GM12864 (cell line): Measurements from ENCODE around the gene TUBGCP3.

Experiments used
- DNase-seq: peaks from one replicate; pipeline ENCODE4 v3.0.0-alpha.2; 2011; ENCODE audit warnings: low read depth
- H3K4me3 ChIP-seq: 2 replicates; pipeline ENCODE4 v1.5.1; 2011; ENCODE audit warnings: mild to moderate bottlenecking, low read depth, low read length, control low read depth
- TF ChIP-seq, protein P1 (sequence below): IDR thresholded peaks from 2 replicates; pipeline ENCODE4 v1.5.1; 2011; ENCODE audit warnings: low read depth, mild to moderate bottlenecking, moderate library complexity, low read length, control low read depth, inconsistent platforms; ENCODE audit errors: missing control alignments

Gene TUBGCP3

DNA sequence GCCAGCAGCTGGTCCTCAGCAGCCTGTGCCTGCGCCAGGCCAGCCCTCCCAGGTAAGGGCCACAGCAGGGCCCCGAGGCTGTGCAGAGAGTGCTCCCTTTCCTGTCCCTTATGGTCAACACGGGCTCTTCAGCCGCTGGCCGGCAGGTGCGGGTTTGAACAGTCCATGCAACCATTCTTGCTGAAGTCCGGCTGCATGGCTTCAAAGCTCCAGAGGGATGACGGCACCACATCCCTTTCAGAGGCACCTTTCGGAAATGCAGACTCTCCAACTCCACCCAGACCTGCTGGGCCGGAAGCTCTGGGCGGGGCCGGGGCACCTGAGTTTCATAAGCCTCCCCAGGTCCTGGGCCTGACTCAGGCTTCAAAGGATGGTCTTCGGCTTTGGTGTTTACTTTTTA is 130.5 kb downstream of the TUBGCP3 start:
- TF ChIP-seq, protein P1, sequence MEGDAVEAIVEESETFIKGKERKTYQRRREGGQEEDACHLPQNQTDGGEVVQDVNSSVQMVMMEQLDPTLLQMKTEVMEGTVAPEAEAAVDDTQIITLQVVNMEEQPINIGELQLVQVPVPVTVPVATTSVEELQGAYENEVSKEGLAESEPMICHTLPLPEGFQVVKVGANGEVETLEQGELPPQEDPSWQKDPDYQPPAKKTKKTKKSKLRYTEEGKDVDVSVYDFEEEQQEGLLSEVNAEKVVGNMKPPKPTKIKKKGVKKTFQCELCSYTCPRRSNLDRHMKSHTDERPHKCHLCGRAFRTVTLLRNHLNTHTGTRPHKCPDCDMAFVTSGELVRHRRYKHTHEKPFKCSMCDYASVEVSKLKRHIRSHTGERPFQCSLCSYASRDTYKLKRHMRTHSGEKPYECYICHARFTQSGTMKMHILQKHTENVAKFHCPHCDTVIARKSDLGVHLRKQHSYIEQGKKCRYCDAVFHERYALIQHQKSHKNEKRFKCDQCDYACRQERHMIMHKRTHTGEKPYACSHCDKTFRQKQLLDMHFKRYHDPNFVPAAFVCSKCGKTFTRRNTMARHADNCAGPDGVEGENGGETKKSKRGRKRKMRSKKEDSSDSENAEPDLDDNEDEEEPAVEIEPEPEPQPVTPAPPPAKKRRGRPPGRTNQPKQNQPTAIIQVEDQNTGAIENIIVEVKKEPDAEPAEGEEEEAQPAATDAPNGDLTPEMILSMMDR, result no peak
- H3K4me3 ChIP-seq, result no peak overlapping the region
- DNase-seq, result no peak

DNA sequence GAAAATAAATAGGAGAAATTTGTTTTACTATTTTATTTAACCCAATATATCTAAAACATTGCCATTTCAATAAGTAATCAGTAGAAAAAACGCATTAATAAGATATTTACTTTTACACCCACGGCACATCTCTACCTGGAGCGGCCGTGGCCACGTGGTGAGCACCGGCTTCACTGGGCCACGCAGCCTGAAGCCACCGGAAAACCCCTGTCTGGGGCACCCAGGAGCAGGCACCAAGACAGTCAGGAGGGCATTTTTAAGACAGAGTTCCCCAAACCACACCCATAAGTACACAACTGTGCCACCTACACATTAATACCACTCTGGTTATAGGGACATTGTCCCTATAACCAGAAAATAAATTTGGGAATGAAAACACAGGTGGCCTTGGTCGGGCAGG is 130.9 kb downstream of the TUBGCP3 start:
- TF ChIP-seq, protein P1, result no peak
- no peak for DNase-seq
- no peak overlapping the region for H3K4me3 ChIP-seq

DNA sequence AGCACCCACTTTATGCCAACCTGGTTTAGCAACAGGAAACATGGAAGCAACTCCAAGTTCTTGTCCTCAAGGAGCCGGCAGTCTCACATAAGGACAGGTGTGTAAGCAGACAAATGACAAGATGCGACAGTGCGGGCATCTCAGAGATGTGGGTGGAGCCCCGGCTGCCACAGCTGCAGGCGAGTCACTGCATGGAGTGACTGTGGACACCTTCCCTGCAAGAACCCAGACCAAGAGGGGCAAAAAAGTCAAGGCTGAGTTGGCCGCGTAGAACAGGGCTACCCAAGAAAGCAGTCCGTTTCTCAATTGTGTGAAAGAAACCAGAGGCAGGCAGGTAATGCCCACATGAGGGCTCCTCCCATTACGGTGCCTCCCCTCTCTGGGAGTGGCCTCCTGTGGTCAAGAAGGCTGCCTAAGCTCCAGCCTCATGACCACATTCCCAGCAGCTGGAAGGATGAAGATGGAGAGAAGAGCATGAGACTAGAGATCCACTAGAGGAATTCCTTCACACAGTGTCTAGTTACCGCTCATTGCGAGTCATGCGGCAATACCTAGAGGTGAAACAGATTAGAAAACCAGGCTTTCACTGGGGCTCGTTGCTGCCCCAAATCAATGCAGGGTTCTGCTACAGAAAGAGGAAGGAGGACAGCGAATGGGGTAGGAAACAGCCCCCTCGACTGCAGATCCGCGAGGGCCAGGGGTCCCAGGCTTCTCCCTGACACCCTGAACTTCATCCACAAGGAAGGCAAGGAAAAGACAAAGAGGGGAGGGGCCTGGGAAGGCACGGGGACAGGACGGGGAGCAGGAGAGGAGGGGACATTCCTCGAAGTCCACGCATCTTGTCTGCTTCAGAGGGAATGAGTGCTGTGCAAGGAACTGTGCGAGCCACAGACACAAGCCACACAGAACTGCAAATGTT is 131.6 kb downstream of the TUBGCP3 start:
- DNase-seq, result no peak
- TF ChIP-seq, protein P1, result no peak

DNA sequence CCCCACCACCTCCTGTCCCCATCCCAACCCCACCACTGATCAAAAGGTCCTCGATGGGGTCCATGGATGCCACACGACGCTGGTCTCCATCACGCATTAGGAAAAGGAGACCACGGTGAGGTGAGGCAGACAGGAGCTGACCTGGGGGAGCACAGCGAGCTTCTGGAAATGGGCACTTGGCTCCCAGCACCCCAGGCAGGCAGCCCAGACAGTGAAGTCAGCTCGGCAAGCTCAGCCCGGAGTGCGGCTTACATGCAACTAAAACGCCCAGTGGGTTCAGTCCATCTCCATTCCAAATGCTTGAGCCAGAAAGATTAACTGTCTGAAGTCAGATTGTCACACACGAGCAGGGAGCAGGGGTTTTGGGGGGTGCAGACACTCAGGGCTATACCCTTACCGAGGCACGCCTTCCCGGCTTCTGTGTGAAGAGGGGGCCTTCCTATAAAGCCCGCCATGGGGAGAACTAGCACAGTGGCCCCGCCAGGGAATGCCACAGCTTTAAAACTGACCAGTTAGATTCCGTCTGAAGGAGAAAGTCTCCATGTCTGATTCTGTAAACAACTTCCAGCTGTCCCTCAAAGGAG is 132.4 kb downstream of the TUBGCP3 start:
- no peak for DNase-seq
- no peak overlapping the region for H3K4me3 ChIP-seq
- TF ChIP-seq, protein P1, result no peak

More for the DNA sequence above, 131.6 kb downstream of the TUBGCP3 start:
- H3K4me3 ChIP-seq, result no peak overlapping the region

DNA sequence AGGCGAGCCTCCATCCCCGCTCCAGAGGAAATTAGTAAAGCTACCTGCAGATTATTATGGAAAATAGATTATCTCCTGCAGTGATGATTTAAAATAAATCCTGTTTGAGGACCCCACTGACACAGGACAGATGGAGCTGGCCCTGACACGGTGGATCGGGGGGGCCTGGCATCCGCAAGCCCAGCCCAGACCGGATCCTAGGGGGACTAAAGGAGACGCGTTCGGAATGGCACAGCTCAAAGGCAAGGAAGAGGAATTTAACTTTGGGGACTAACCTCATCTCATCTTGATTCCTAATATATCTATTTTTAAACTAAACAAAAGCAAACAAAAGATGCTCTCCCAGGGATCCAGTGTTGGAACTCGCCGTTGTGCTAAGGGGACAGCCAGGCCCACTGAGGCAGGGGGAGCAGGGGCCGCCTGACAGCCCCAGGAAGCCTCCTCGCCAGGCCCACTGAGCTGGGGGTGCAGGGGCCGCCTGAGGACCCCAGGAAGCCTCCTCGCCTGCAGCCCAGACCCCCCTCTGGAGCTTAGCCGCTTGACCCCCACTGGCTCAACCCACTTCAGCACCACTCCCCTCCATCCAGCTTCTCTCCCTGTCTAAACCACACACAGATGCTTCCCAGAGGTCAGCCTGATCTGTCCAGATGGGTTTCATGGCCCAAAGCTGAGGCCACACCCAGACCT is 133.2 kb downstream of the TUBGCP3 start:
- DNase-seq, result no peak
- H3K4me3 ChIP-seq, result no peak overlapping the region
- TF ChIP-seq, protein P1, result no peak

DNA sequence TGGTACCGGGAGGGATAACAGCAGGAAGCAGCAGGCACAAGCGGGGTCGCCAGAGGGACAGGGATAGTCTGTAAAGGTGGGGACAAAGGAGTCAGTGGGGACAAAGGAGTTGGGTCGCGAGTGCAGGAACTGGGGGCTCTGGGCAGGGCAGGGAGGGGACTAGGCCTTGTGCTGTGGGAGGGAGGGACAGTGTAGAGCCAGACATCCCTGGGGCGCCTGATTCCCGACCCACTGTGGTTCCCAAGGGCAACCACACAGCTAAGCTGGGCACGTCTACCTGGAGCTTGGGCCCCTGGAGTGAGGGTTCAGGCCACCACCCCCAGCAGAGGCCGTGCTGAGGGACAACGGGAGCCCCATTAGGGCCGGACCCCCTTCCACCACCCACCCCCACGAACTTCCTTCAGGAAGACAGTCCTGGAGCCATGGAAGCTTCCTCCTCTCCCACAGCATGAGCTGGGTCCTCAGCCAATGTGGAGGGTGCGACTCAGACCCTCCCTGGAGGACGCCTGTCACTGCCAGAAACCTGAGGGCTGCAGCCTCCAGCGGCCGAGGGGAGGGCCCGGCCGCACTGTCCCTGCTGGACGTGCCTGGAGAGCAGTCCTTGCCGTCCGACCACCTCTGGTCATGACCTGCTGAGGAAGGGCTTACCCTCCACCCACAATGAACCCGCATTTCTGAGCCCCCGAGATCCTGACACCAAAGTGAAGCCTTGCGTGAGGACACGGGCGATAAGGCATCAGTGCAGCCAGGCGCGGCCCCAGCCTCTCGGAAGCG is 133.9 kb downstream of the TUBGCP3 start:
- no peak for DNase-seq
- no peak overlapping the region for H3K4me3 ChIP-seq
- TF ChIP-seq, protein P1, result no peak
